ENCODE measurements around the gene SMAP1. TPM values are rescaled to one million over a fixed set of nuclear protein-coding genes. Genes with fewer than 3 reads are reported as not detected.

The SMAP1 gene
- total RNA-seq, 3 donors from 2014 or later = 21.1 to 23.2 (median 22.6) TPM

- Mint-ChIP-seq H3K4me3 (no peak overlapping the region), H3K9me3 (no peaks in the 10 kb centered on the region), H3K4me1 (ENCODE audit: low read depth) (no peaks in the 10 kb centered on the region), H3K36me3 (ENCODE audit: insufficient read depth) (no peaks in the 10 kb centered on the region), H3K27me3 (ENCODE audit: low read depth) (peaks cover 11% of the 10 kb centered on the region)
- DNase-seq (no peak), ATAC-seq (no peak)
Observed at GRCh38 chr6:70894001-70894400, 226.3 kb downstream of the SMAP1 start.

- peaks cover 9% of the 10 kb centered on the region for H3K27me3 Mint-ChIP-seq (ENCODE audit: low read depth)
- no peaks in the 10 kb centered on the region for H3K9me3 Mint-ChIP-seq
- H3K4me3 Mint-ChIP-seq = no peak overlapping the region
- H3K36me3 Mint-ChIP-seq (ENCODE audit: insufficient read depth) = no peaks in the 10 kb centered on the region
- no peak for ATAC-seq
- H3K4me1 Mint-ChIP-seq (ENCODE audit: low read depth) = no peaks in the 10 kb centered on the region
- no peak for DNase-seq
Observed at GRCh38 chr6:70900047-70900446, 232.4 kb downstream of the SMAP1 start.

- ATAC-seq (no peak), DNase-seq (no peak)
- Mint-ChIP-seq H3K27me3 (ENCODE audit: low read depth) (peaks cover 9% of the 10 kb centered on the region), H3K9me3 (no peaks in the 10 kb centered on the region), H3K36me3 (ENCODE audit: insufficient read depth) (no peaks in the 10 kb centered on the region), H3K4me1 (ENCODE audit: low read depth) (no peaks in the 10 kb centered on the region), H3K4me3 (no peak overlapping the region)
Observed at GRCh38 chr6:70901324-70901723, 233.6 kb downstream of the SMAP1 start.

- Mint-ChIP-seq H3K36me3 (ENCODE audit: insufficient read depth) (no peaks in the 10 kb centered on the region), H3K4me1 (ENCODE audit: low read depth) (no peaks in the 10 kb centered on the region), H3K9me3 (no peaks in the 10 kb centered on the region), H3K4me3 (no peak overlapping the region), H3K27me3 (ENCODE audit: low read depth) (peaks cover 9% of the 10 kb centered on the region)
- DNase-seq (no peak), ATAC-seq (no peak)
Observed at GRCh38 chr6:70903665-70904452, 236.2 kb downstream of the SMAP1 start.

GRCh38 chr6:70905742-70906141, 238.1 kb downstream of the SMAP1 start:
- H3K36me3 Mint-ChIP-seq (ENCODE audit: insufficient read depth) = no peaks in the 10 kb centered on the region
- no peak for ATAC-seq

More at GRCh38 chr6:70905742-70906141, 238.1 kb downstream of the SMAP1 start:
- Mint-ChIP-seq H3K27me3 (ENCODE audit: low read depth) (peaks cover 8% of the 10 kb centered on the region), H3K9me3 (no peaks in the 10 kb centered on the region), H3K4me1 (ENCODE audit: low read depth) (no peaks in the 10 kb centered on the region), H3K4me3 (no peak overlapping the region)
- DNase-seq = no peak

Other genes starting within 250 kb of the SMAP1 start
- gene SDHAF4, start 101.0 kb upstream of the SMAP1 start, total RNA-seq = 1 to 10 TPM; 3.2 to 3.7 (median 3.7) TPM